HepG2 (cell line): ENCODE measurements around the gene RPL41. TPM values are rescaled to one million over a fixed set of nuclear protein-coding genes. Genes with fewer than 3 reads are reported as not detected.

ENCODE experiments used
- ATAC-seq: fragments of 200-7000 bp; cut with Tn5 transposase; 3 replicates; pipeline ENCODE4 v1.9.1; 2020; ENCODE audit warnings: mild to moderate bottlenecking, moderate library complexity
- BruUV-seq: library from RNA; stranded (reverse); fragments of 400-500 nt; replicated peaks from 2 replicates; lab custom pipeline; 2021; lab: Mats Ljungman, UMichigan
- CTCF ChIA-PET: fragments of 300-600 bp; formaldehyde crosslinking; extraction: SDS; loops from one replicate; lab custom pipeline; 2021; ENCODE audit warnings: low total read pairs, inconsistent platforms, low intra/inter-chr PET ratio; lab: Yijun Ruan, JAX
- POLR2A ChIA-PET: fragments of 350-600 bp; sonication (Branson Sonifier 250); formaldehyde crosslinking; loops from one replicate; lab custom pipeline; 2020; ENCODE audit warnings: antibody characterized with exemption, inconsistent platforms; lab: Yijun Ruan, JAX
- DNase-seq: peaks from one replicate; pipeline ENCODE4 v3.0.0-alpha.2; 2015; ENCODE audit warnings: low spot score
- FAIRE-seq: peaks from 3 replicates; lab custom pipeline; 2011; peaks lifted over from hg19 to GRCh38; lab: Jason Lieb, UNC
- H2AFZ ChIP-seq: one replicate; pipeline ENCODE4 v1.6.1; 2011; ENCODE audit warnings: low read length, inconsistent platforms
- H3K27ac ChIP-seq: fragments of 300-600 bp; 3 replicates; pipeline ENCODE4 v1.8.0; 2011; ENCODE audit warnings: mixed run types, mild to moderate bottlenecking, mixed read lengths, low read length, inconsistent platforms; ENCODE audit not compliant: insufficient read depth; ENCODE audit errors: extremely low read length
- H3K27me3 ChIP-seq, 2 experiments: fragments of 200-600 bp in 1 of 2; 2 replicates in 1 of 2; 3 replicates in 1 of 2; pipeline versions ENCODE4 v1.6.0 to v1.8.0; 2011; ENCODE audit warnings: low read length in 2 of 2, mild to moderate bottlenecking in 2 of 2, moderate library complexity in 2 of 2, inconsistent platforms in 1 of 2; ENCODE audit not compliant: insufficient read depth in 2 of 2, control insufficient read depth in 1 of 2
- H3K36me3 ChIP-seq, 2 experiments: fragments of 200-600 bp in 1 of 2; replicated peaks in 1 of 2; 2 replicates in 1 of 2; 3 replicates in 1 of 2; pipeline versions ENCODE4 v1.5.1 to v1.8.0; 2011; ENCODE audit warnings: low read length in 2 of 2, inconsistent platforms in 1 of 2; ENCODE audit not compliant: insufficient read depth in 2 of 2, control insufficient read depth in 1 of 2
- H3K4me1 ChIP-seq: 2 replicates; pipeline ENCODE4 v1.5.1; 2012; ENCODE audit warnings: low read length, inconsistent platforms; ENCODE audit not compliant: insufficient read depth
- H3K4me2 ChIP-seq: 2 replicates; pipeline ENCODE4 v1.6.0; 2011; ENCODE audit warnings: low read depth, low read length, inconsistent platforms
- H3K4me3 ChIP-seq, 3 experiments: fragments of 200-600 bp in 1 of 3; sonication (generic), shearing (Covaris generic) in 1 of 3; replicated peaks in 1 of 3; 2 replicates each; pipeline ENCODE4 v1.5.1; 2011 to 2016; ENCODE audit warnings: low read length in 3 of 3, inconsistent platforms in 2 of 3, low read depth in 2 of 3, mild to moderate bottlenecking in 2 of 3, control low read depth in 1 of 3, mixed read lengths in 1 of 3; ENCODE audit not compliant: insufficient read depth in 1 of 3
- H3K79me2 ChIP-seq: one replicate; pipeline ENCODE4 v1.6.1; 2011; ENCODE audit warnings: low read length, inconsistent platforms; ENCODE audit not compliant: insufficient read depth
- H3K9ac ChIP-seq: 2 replicates; pipeline ENCODE4 v1.6.0; 2011; ENCODE audit warnings: mild to moderate bottlenecking, low read depth, low read length, inconsistent platforms; ENCODE audit not compliant: insufficient read depth
- H3K9me3 ChIP-seq: 2 replicates; pipeline ENCODE4 v1.5.1; 2012; ENCODE audit warnings: mild to moderate bottlenecking, low read length
- H4K20me1 ChIP-seq: 2 replicates; pipeline ENCODE4 v1.6.0; 2011; ENCODE audit warnings: inconsistent platforms, mild to moderate bottlenecking, low read length, moderate library complexity; ENCODE audit not compliant: insufficient read depth
- ARHGAP35 ChIP-seq: sonication (generic); formaldehyde crosslinking; IDR thresholded peaks from 2 replicates; pipeline ENCODE4 v1.9.0; 2022; ENCODE audit warnings: mild to moderate bottlenecking, inconsistent platforms, moderate library complexity, missing genetic modification reagents, borderline replicate concordance
- ARNT ChIP-seq: fragments of 450-650 bp; IDR thresholded peaks from 2 replicates; pipeline ENCODE4 v1.6.1; 2017
- CCAR2 ChIP-seq: fragments of 200-400 bp; formaldehyde crosslinking; optimal IDR thresholded peaks from 2 replicates; pipeline ENCODE3; 2018; ENCODE audit warnings: low read depth, mild to moderate bottlenecking, low read length, moderate library complexity
- CHCHD3 ChIP-seq: sonication (generic); formaldehyde crosslinking; IDR thresholded peaks from 2 replicates; pipeline ENCODE4 v1.8.0; 2022; ENCODE audit warnings: mild to moderate bottlenecking, missing genetic modification reagents, moderate library complexity
- CSRNP2 ChIP-seq: sonication (generic); formaldehyde crosslinking; conservative IDR thresholded peaks from 2 replicates; pipeline ENCODE4 v1.8.0; 2022; ENCODE audit warnings: low read depth, missing genetic modification reagents
- MEF2D ChIP-seq: sonication (generic); formaldehyde crosslinking; IDR thresholded peaks from 2 replicates; pipeline ENCODE4 v1.5.1; 2020; ENCODE audit warnings: mild to moderate bottlenecking, missing genetic modification reagents
- PCBP1 ChIP-seq: fragments of 200-400 bp; formaldehyde crosslinking; IDR thresholded peaks from 2 replicates; pipeline ENCODE4 v1.6.1; 2017; ENCODE audit warnings: mild to moderate bottlenecking, low read depth, low read length, borderline replicate concordance
- RBM22 ChIP-seq: fragments of 200-400 bp; formaldehyde crosslinking; optimal IDR thresholded peaks from 2 replicates; pipeline ENCODE3; 2017; ENCODE audit warnings: mild to moderate bottlenecking, low read length, moderate library complexity
- RERE ChIP-seq: IDR thresholded peaks from 2 replicates; pipeline ENCODE4 v1.6.1; 2016; ENCODE audit warnings: low read depth, missing genetic modification reagents, missing compliant biosample characterization
- TOPORS ChIP-seq: sonication (generic); formaldehyde crosslinking; IDR thresholded peaks from 2 replicates; pipeline ENCODE4 v1.8.0; 2023; ENCODE audit warnings: mild to moderate bottlenecking, missing genetic modification reagents
- ZFY ChIP-seq: sonication (generic); formaldehyde crosslinking; IDR thresholded peaks from 2 replicates; pipeline ENCODE4 v1.4.0; 2020; ENCODE audit warnings: missing genetic modification reagents
- ZNF484 ChIP-seq: sonication (generic); formaldehyde crosslinking; IDR thresholded peaks from 2 replicates; pipeline ENCODE4 v1.5.1; 2020; ENCODE audit warnings: mild to moderate bottlenecking, low read depth, missing genetic modification reagents, borderline replicate concordance
- ZSCAN5A ChIP-seq: sonication (generic); formaldehyde crosslinking; IDR thresholded peaks from 2 replicates; pipeline ENCODE4 v1.8.0; 2022; ENCODE audit warnings: mild to moderate bottlenecking, missing genetic modification reagents, borderline replicate concordance
- WGBS: methylation state at CpG from one replicate; pipeline ENCODE4 v1.1.6; 2017; ENCODE audit warnings: low lambda C conversion rate; 5-methylcytosine and 5-hydroxymethylcytosine counted together
- in situ Hi-C: cut with HindIII; loops from 2 replicates; pipeline ENCODE4 v1.10.0; 2017; ENCODE audit warnings: low pct_unique_long_range_greater_than_20kb; ENCODE audit not compliant: extremely low pct_ligation_motif_present
- intact Hi-C: fragments of 100-400 bp; cut with micrococcal nuclease; formaldehyde crosslinking; loops from one replicate; pipeline ENCODE4 v1.10.0; 2022; ENCODE audit not compliant: unreplicated experiment
- polyA plus RNA-seq, 8 experiments: library from polyadenylated mRNA; depleted of rRNA in 3 of 8; stranded (reverse) in 7 of 8; unstranded in 1 of 8; fragments of >200 nt; fragmentation: Illumina TruSeq in 4 of 8; extraction: Trizol in 4 of 8; gene quantifications; 2 replicates each; pipeline versions ENCODE4 v1.2.1 to v1.2.3, GENCODE V29; 2011 to 2016; ENCODE audit warnings: low read depth in 4 of 8, missing spikeins in 1 of 8, mixed read lengths in 1 of 8; ENCODE audit not compliant: insufficient read depth in 1 of 8
- total RNA-seq, 5 experiments: library from RNA; depleted of rRNA; stranded (reverse); fragments of >200 nt; fragmentation: Illumina TruSeq; extraction: Trizol; gene quantifications; 2 replicates each; pipeline ENCODE4 v1.2.3, GENCODE V29; 2016; ENCODE audit warnings: low read depth in 1 of 5

RPL41 gene
- total and polyA plus RNA-seq, 2 of the 13 experiments (the other 11 are each of a cell fraction or from before 2014, with no cell fraction given): 4,012 to 7,670 TPM

GRCh38 chr12:56079723-56080555 is 36.5 kb upstream of the RPL41 start, which contains the start of gene ERBB3:
TSS of gene ERBB3 (plus strand) at chr12:56080165. CDS start at chr12:56080301, 136 bp downstream.
- H2AFZ ChIP-seq: no peak within 1 kb of the TSS
- peak within 1 kb of the TSS; percentile 99 for H3K27ac ChIP-seq
- H3K9ac ChIP-seq: peak within 1 kb of the TSS; percentile 96
- peaks cover 8 to 20% of the 10 kb centered on the region in 2 experiments for H3K36me3 ChIP-seq
- peak; percentile 71 for FAIRE-seq
- H3K4me1 ChIP-seq: peaks cover 50% of the 10 kb centered on the region
- under 1% methylated on average over 32 of the region's 59 CpGs for WGBS
- in situ Hi-C loops: no loop called here
- H3K4me3 ChIP-seq: peak within 1 kb of the TSS; percentile 89 to 96 (median 91)
- no peaks in the 10 kb centered on the region for H3K9me3 ChIP-seq
- ChIA-PET POLR2A (interaction anchor here (0.8 to 10.2 kb wide), 37 partner anchors 8 to 1665 kb away, joined by 3 to 279 read pairs (median 7); partner anchors contain the start of genes ANKRD52, COQ10A, DNAJC14 and ESYT1), CTCF (interaction anchor here (0.9 to 1.5 kb wide), 4 partner anchors 25 to 109 kb away, joined by 3 to 10 read pairs (median 4); partner anchors contain the start of gene PA2G4)
- peak; percentile 56 for ATAC-seq
- BruUV-seq: no TSS peak
- H3K4me2 ChIP-seq: peak within 1 kb of the TSS; percentile 98
- peaks cover 36% of the 10 kb centered on the region for H3K79me2 ChIP-seq
- H3K27me3 ChIP-seq: no peaks in the 10 kb centered on the region; a peak in 1 of 5 replicates
- peak; percentile 82 for DNase-seq
- intact Hi-C loops: loop anchor here (1.0 to 2.0 kb wide), 4 partner anchors 24 to 83 kb away; partner anchors contain the start of genes PA2G4, SUOX and ZC3H10
- 0 out of 2 replicates have a peak, but pooled peaks cover 3% of the 10 kb centered on the region for H4K20me1 ChIP-seq
- TF ChIP-seq ZNF484 (CRISPR knock-in tag) (0 out of 2 replicates have a peak, but pooled peaks have one; percentile 58), CHCHD3 (CRISPR knock-in tag) (peak; percentile 75), PCBP1 (no peak; the same call in 1 of the 2 replicates), ARNT (no peak), RBM22 (no peak), TOPORS (CRISPR knock-in tag) (no peak; the same call in 1 of the 2 replicates), ZFY (peak; percentile 33), ARHGAP35 (peak; percentile 42), CCAR2 (no peak), ZSCAN5A (CRISPR knock-in tag) (peak; percentile 53; the same call in 1 of the 2 replicates), RERE (CRISPR knock-in tag) (no peak), MEF2D (CRISPR knock-in tag) (no peak; the same call in 1 of the 2 replicates), CSRNP2 (CRISPR knock-in tag) (no peak)
